ENCODE results near the gene UXS1. TPM values are rescaled to one million over a fixed set of nuclear protein-coding genes. Genes with fewer than 3 reads are reported as not detected.

The UXS1 gene
- total RNA-seq, 1 experiment from 2014 or later: 20.9 TPM

- no peaks in the 10 kb centered on the region for H3K36me3 ChIP-seq (replicated peaks; ENCODE audit: control insufficient read depth, insufficient read depth, low read length)
- no peak for DNase-seq
- H3K4me3 ChIP-seq (ENCODE audit: insufficient read depth, low read depth, low read length): no peak overlapping the region
- no peaks in the 10 kb centered on the region for H3K27me3 ChIP-seq (ENCODE audit: control insufficient read depth, insufficient read depth, low read length)
Observed at GRCh38 chr2:106197878-106198277, 3.8 kb upstream of the UXS1 start.

- Histone ChIP-seq H3K27me3 (ENCODE audit: control insufficient read depth, insufficient read depth, low read length) (no peaks in the 10 kb centered on the region), H3K4me3 (ENCODE audit: insufficient read depth, low read depth, low read length) (no peak overlapping the region), H3K36me3 (replicated peaks; ENCODE audit: control insufficient read depth, insufficient read depth, low read length) (no peaks in the 10 kb centered on the region)
- DNase-seq: no peak
Observed at GRCh38 chr2:106195981-106196380, 1.9 kb upstream of the UXS1 start.

- H3K4me3 ChIP-seq (ENCODE audit: insufficient read depth, low read depth, low read length): no peak overlapping the region
- no peaks in the 10 kb centered on the region for H3K27me3 ChIP-seq (ENCODE audit: control insufficient read depth, insufficient read depth, low read length)
- no peaks in the 10 kb centered on the region for H3K36me3 ChIP-seq (replicated peaks; ENCODE audit: control insufficient read depth, insufficient read depth, low read length)
Observed at GRCh38 chr2:106195456-106195855, 1.4 kb upstream of the UXS1 start.

DNA sequence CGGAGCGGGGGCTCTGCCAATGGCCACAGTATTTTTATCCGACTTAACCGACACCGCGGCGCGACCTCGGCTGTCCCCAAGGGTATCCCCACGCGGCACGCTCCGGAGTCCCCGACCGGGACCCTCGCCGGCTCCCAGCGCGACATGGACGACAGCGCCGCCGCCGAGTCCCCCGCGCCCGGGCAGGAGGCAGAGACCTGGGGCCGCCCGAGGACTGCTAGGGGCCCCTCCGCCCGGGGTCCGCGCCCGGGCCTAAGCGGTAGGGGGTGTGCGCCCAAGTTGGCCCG is 468 bp downstream of the UXS1 start:
- Histone ChIP-seq H3K36me3 (replicated peaks; ENCODE audit: control insufficient read depth, insufficient read depth, low read length) (no peaks in the 10 kb centered on the region), H3K4me3 (ENCODE audit: insufficient read depth, low read depth, low read length) (peak overlapping the region; percentile 83), H3K27me3 (ENCODE audit: control insufficient read depth, insufficient read depth, low read length) (no peaks in the 10 kb centered on the region)
- no peak for DNase-seq

More at GRCh38 chr2:106195456-106195855, 1.4 kb upstream of the UXS1 start:
- no peak for DNase-seq

- DNase-seq: peak; percentile 68
- Histone ChIP-seq H3K4me3 (ENCODE audit: insufficient read depth, low read depth, low read length) (peak overlapping the region; percentile 83), H3K27me3 (ENCODE audit: control insufficient read depth, insufficient read depth, low read length) (no peaks in the 10 kb centered on the region)
Observed at GRCh38 chr2:106192752-106193689, 1.1 kb downstream of the UXS1 start.

DNA sequence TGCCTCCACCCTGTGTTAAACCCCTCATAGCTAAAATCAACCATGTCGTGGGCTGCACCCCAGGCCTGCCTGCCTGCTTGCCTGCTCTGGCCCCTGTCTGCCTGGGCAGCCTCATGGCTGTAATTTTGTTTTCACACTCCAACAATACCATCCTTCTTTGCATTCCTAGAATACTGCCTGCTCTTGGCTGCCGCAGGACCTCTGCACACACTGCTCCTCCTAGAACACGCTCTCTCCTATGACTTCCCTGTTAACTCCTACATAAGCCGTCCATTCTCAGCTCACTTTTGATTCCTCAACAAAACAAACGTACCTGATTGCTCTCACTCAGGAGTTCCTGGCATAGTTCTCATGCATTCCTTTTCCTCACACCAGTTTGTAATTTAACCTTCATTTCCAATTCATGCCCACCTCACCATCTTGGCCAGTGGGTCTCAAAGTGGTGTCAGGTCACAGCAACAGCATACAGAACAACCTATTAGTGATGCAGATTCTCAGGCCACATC is 2.5 kb downstream of the UXS1 start:
- no peak for DNase-seq
- Histone ChIP-seq H3K36me3 (replicated peaks; ENCODE audit: control insufficient read depth, insufficient read depth, low read length) (no peaks in the 10 kb centered on the region), H3K27me3 (ENCODE audit: control insufficient read depth, insufficient read depth, low read length) (no peaks in the 10 kb centered on the region), H3K4me3 (ENCODE audit: insufficient read depth, low read depth, low read length) (no peak overlapping the region)

More at GRCh38 chr2:106192752-106193689, 1.1 kb downstream of the UXS1 start:
- no peaks in the 10 kb centered on the region for H3K36me3 ChIP-seq (replicated peaks; ENCODE audit: control insufficient read depth, insufficient read depth, low read length)

DNA sequence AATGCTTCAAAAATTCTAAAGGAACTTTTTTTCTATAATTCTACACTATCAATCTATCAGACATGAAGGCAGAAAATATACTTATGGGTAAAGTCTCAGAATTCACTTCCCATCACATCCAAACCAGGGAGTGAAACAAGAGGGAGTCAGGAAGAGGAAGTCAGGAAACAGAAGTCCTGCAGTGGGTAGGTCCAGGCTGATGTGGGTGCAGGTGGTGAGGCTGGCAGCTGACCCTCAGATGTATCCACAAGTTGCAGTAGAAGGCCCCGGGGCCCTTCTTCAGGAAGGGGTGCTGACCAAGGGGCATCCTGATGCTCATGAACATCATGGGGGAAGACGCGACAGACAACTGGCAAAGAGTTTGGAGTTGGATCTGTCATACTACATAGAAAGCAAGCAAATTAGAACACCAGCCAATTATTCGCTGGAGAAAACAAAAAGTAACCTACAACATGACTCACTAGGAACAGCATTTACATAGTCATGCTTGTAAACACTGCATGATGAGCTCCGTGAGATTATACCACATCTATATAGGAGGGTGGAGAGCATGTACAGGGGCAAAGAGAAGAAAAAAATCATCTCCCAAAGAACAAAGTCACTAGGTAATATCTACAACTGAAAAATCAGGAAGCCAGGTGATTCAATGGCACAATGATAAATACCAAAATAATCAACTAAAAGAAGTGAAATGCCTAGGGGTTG is 4.2 kb downstream of the UXS1 start:
- DNase-seq: no peak
- no peaks in the 10 kb centered on the region for H3K36me3 ChIP-seq (replicated peaks; ENCODE audit: control insufficient read depth, insufficient read depth, low read length)
- no peak overlapping the region for H3K4me3 ChIP-seq (ENCODE audit: insufficient read depth, low read depth, low read length)
- H3K27me3 ChIP-seq (ENCODE audit: control insufficient read depth, insufficient read depth, low read length): no peaks in the 10 kb centered on the region

DNA sequence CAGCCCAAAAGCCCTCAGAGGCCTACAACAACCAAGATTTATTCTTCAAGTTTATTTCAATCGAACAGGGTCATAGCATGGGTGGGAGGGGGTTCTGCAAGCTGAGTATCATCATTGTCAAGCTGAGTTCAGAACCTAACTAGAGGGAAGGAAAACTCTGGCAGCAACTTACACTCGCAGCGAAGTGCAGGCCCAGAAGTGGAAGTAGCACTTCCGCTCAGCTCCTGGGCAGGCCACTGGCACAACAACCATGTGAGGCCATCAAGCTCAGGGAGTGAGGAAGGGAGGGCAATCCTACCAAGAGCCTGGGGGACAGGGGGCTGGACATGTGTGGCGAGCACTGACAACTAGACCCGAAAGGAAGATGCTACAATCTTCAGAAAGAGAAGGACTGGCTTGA is 4.8 kb downstream of the UXS1 start:
- Histone ChIP-seq H3K4me3 (ENCODE audit: insufficient read depth, low read depth, low read length) (no peak overlapping the region), H3K36me3 (replicated peaks; ENCODE audit: control insufficient read depth, insufficient read depth, low read length) (no peaks in the 10 kb centered on the region), H3K27me3 (ENCODE audit: control insufficient read depth, insufficient read depth, low read length) (no peaks in the 10 kb centered on the region)
- DNase-seq: no peak

DNA sequence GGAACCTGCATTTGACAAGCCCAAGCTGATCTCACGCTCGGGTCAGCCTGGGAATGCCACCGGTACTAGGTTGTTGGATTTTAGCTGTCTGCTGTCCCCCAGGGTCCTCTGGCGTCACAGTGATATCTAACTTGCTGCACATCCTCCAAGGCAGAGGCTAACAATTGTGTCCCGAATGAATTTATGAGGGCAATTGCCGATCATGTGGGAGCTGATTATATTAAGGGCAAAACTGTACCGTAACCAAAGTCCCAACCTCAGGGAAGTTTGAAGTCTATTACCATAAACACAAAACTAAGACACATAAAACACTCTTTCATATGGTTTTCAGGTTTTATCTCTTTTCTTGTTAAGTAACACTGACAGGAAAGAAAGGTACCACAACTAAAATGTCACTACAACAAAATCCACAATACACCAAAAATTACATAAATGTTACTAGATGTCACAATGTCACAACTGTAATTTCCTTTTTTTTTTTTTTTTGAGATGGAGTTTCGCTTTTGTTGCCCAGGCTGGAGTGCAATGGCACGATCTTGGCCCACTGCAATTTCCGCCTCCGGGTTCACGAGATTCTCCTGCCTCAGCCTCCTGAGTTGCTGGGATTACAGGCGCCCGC is 6.7 kb downstream of the UXS1 start:
- Histone ChIP-seq H3K27me3 (ENCODE audit: control insufficient read depth, insufficient read depth, low read length) (no peaks in the 10 kb centered on the region), H3K36me3 (replicated peaks; ENCODE audit: control insufficient read depth, insufficient read depth, low read length) (no peaks in the 10 kb centered on the region), H3K4me3 (ENCODE audit: insufficient read depth, low read depth, low read length) (no peak overlapping the region)
- no peak for DNase-seq

DNA sequence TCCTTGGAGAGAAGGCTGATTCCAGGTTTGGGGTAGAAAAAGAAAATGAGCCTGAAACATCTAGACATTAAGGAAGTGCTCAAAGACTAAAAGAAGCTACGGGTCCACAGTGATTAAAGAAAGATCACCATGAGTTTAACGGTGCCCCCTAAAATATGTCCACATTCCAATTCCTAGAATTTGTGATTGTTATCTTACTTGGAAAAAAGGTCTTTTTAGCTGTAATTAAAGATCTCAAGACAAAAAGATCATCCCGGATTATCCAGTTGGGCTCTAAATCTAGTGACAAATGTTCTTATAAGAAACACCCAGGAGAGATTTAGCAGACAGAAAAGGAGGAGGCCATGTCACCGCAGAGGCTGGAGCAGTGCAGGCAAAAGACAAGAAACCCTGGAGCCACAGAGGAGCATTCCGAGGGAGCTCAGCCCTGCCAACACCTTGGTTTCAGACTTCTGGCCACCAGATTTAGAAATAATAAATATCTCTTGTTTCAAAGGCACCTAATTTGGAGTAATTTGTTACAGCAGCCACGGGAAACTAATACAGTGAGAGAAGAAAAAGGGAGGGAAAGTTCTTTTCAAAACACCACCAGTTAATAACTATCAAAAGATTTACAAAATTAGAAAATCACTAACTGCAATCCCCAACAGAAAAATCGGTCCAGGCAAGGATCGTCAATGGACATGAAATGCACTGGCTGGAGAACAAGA is 8.5 kb downstream of the UXS1 start:
- Histone ChIP-seq H3K36me3 (replicated peaks; ENCODE audit: control insufficient read depth, insufficient read depth, low read length) (no peaks in the 10 kb centered on the region), H3K4me3 (ENCODE audit: insufficient read depth, low read depth, low read length) (no peak overlapping the region), H3K27me3 (ENCODE audit: control insufficient read depth, insufficient read depth, low read length) (no peaks in the 10 kb centered on the region)
- no peak for DNase-seq

- DNase-seq: no peak
- Histone ChIP-seq H3K27me3 (ENCODE audit: control insufficient read depth, insufficient read depth, low read length) (no peaks in the 10 kb centered on the region), H3K4me3 (ENCODE audit: insufficient read depth, low read depth, low read length) (no peak overlapping the region), H3K36me3 (replicated peaks; ENCODE audit: control insufficient read depth, insufficient read depth, low read length) (no peaks in the 10 kb centered on the region)
Observed at GRCh38 chr2:106184857-106185256, 9.2 kb downstream of the UXS1 start.

- H3K27me3 ChIP-seq (ENCODE audit: control insufficient read depth, insufficient read depth, low read length): no peaks in the 10 kb centered on the region
- no peak overlapping the region for H3K4me3 ChIP-seq (ENCODE audit: insufficient read depth, low read depth, low read length)
- no peak for DNase-seq
- H3K36me3 ChIP-seq (replicated peaks; ENCODE audit: control insufficient read depth, insufficient read depth, low read length): no peaks in the 10 kb centered on the region
Observed at GRCh38 chr2:106184394-106184793, 9.7 kb downstream of the UXS1 start.

DNA sequence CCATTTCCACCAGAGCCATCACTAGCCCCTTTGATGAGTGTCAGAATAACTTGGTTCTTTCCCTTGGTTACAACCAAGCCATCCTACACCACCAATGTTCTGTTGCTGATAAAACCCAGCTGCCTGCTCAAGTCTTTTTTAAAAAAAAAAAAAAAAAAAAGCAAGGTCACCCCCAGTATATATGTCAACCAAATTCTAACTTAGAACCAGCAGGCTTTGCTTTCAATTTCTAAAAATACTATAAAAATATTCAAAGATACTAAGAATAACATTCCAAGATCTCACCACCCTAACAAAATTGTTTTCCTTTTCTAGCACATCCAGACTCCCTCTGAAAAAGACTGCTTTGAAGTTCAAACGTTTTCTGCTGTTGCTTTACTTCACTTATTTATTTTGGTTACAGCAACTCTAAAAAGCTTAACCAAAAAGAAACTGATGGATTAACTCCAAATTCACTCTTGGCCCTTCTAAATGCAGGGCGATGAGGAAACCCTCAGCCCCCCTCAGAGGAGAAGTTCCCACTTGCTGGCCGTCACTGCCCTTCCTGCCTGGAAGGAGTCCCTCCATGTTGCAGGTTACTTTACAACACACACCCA is 10.9 kb downstream of the UXS1 start:
- DNase-seq: no peak
- no peak overlapping the region for H3K4me3 ChIP-seq (ENCODE audit: insufficient read depth, low read depth, low read length)
- no peaks in the 10 kb centered on the region for H3K27me3 ChIP-seq (ENCODE audit: control insufficient read depth, insufficient read depth, low read length)
- H3K36me3 ChIP-seq (replicated peaks; ENCODE audit: control insufficient read depth, insufficient read depth, low read length): no peaks in the 10 kb centered on the region

GRCh38 chr2:106181064-106181463 is 13.0 kb downstream of the UXS1 start:
- Histone ChIP-seq H3K36me3 (replicated peaks; ENCODE audit: control insufficient read depth, insufficient read depth, low read length) (no peaks in the 10 kb centered on the region), H3K4me3 (ENCODE audit: insufficient read depth, low read depth, low read length) (no peak overlapping the region), H3K27me3 (ENCODE audit: control insufficient read depth, insufficient read depth, low read length) (no peaks in the 10 kb centered on the region)
- no peak for DNase-seq
